Measurements from ENCODE around the gene MTCH1.

GRCh38 chr6:37030599-37030998 lies 44.6 kb upstream of the MTCH1 start:
- no peak for TF ChIP-seq POLR2AphosphoS5 (IDR thresholded peaks at IDR 0.05; ENCODE audit: low read depth, low read length)
- TF ChIP-seq POLR2A (IDR thresholded peaks at IDR 0.05; ENCODE audit: low read depth, low read length) = no peak
- TF ChIP-seq SPI1 (IDR thresholded peaks at IDR 0.05; ENCODE audit: low read depth, low read length) = no peak

Data from GM12891 (cell line).